Nephron (organoid): Measurements from ENCODE around the gene IL1RAP.

Source experiments
- H3K27ac Mint-ChIP-seq, 3 experiments: 2 replicates each; pipeline ENCODE4 v1.8.0; 2020; ENCODE audit warnings: mixed read lengths in 3 of 3, mild to moderate bottlenecking in 2 of 3, moderate library complexity in 1 of 3
- H3K27me3 Mint-ChIP-seq: 2 replicates; pipeline ENCODE4 v1.8.0; 2021; ENCODE audit warnings: low read depth, mild to moderate bottlenecking, moderate library complexity, mixed read lengths
- H3K36me3 Mint-ChIP-seq: 2 replicates; pipeline ENCODE4 v1.8.0; 2020; ENCODE audit warnings: low read depth, mixed read lengths
- H3K4me1 Mint-ChIP-seq: 2 replicates; pipeline ENCODE4 v1.8.0; 2020; ENCODE audit warnings: mixed read lengths
- H3K4me3 Mint-ChIP-seq, 3 experiments: 2 replicates each; pipeline ENCODE4 v1.8.0; 2020; ENCODE audit warnings: mild to moderate bottlenecking in 3 of 3, mixed read lengths in 3 of 3, moderate library complexity in 2 of 3
- H3K9me3 Mint-ChIP-seq: 2 replicates; pipeline ENCODE4 v1.8.0; 2020; ENCODE audit warnings: mixed read lengths
- TF ChIP-seq, protein P1 (sequence below), 3 experiments: fragments of 200-600 bp; sonication (generic); IDR thresholded peaks; one replicate each; pipeline ENCODE4 v1.5.0; 2021; ENCODE audit warnings: antibody characterized with exemption in 3 of 3; ENCODE audit not compliant: unreplicated experiment in 3 of 3

IL1RAP gene

GRCh38 chr3:190644766-190645165 is 130.9 kb downstream of the IL1RAP start:
- Mint-ChIP-seq H3K36me3 (no peaks in the 10 kb centered on the region), H3K4me3 (no peak overlapping the region), H3K27me3 (no peaks in the 10 kb centered on the region), H3K4me1 (no peaks in the 10 kb centered on the region), H3K27ac (no peak overlapping the region), H3K9me3 (no peaks in the 10 kb centered on the region)
- TF ChIP-seq, protein P1, sequence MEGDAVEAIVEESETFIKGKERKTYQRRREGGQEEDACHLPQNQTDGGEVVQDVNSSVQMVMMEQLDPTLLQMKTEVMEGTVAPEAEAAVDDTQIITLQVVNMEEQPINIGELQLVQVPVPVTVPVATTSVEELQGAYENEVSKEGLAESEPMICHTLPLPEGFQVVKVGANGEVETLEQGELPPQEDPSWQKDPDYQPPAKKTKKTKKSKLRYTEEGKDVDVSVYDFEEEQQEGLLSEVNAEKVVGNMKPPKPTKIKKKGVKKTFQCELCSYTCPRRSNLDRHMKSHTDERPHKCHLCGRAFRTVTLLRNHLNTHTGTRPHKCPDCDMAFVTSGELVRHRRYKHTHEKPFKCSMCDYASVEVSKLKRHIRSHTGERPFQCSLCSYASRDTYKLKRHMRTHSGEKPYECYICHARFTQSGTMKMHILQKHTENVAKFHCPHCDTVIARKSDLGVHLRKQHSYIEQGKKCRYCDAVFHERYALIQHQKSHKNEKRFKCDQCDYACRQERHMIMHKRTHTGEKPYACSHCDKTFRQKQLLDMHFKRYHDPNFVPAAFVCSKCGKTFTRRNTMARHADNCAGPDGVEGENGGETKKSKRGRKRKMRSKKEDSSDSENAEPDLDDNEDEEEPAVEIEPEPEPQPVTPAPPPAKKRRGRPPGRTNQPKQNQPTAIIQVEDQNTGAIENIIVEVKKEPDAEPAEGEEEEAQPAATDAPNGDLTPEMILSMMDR (IDR thresholded peaks at IDR 0.05; ENCODE audit: unreplicated experiment in 3 of 3): no peak

DNA sequence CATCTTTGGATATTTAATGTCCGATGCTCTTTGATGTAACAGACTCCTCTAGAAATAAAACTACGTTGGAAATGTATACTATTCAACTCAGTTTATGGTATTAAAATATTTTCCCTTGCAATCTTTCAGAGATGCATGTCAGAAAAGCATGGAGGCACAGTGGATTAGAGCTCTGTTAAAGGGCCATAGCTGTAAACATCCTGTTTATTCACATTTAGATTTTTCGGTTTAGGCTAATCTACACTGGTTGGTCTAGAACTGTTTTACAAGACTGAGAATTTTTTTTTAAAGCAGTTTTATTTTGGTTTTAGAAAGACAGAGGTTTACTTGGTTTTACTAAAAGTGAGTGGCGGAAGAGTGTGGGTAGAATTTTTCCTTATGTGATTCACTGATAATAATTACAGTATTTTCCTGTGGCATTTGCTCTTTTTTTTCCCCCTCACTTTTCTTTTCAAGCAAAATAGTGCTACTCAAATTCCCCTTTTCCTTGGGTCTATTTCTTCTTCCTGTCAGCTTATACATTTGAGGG is 132.1 kb downstream of the IL1RAP start:
- no peaks in the 10 kb centered on the region for H3K27me3 Mint-ChIP-seq
- TF ChIP-seq, protein P1 (IDR thresholded peaks at IDR 0.05; ENCODE audit: unreplicated experiment in 3 of 3): no peak
- no peaks in the 10 kb centered on the region for H3K9me3 Mint-ChIP-seq
- H3K4me1 Mint-ChIP-seq: no peaks in the 10 kb centered on the region
- H3K27ac Mint-ChIP-seq: no peak overlapping the region
- H3K4me3 Mint-ChIP-seq: no peak overlapping the region
- no peaks in the 10 kb centered on the region for H3K36me3 Mint-ChIP-seq

GRCh38 chr3:190646996-190647395 is 133.1 kb downstream of the IL1RAP start:
- H3K4me1 Mint-ChIP-seq: no peaks in the 10 kb centered on the region
- no peak overlapping the region for H3K27ac Mint-ChIP-seq
- no peaks in the 10 kb centered on the region for H3K27me3 Mint-ChIP-seq
- TF ChIP-seq, protein P1 (IDR thresholded peaks at IDR 0.05; ENCODE audit: unreplicated experiment in 3 of 3): no peak
- H3K9me3 Mint-ChIP-seq: no peaks in the 10 kb centered on the region
- no peaks in the 10 kb centered on the region for H3K36me3 Mint-ChIP-seq
- no peak overlapping the region for H3K4me3 Mint-ChIP-seq

DNA sequence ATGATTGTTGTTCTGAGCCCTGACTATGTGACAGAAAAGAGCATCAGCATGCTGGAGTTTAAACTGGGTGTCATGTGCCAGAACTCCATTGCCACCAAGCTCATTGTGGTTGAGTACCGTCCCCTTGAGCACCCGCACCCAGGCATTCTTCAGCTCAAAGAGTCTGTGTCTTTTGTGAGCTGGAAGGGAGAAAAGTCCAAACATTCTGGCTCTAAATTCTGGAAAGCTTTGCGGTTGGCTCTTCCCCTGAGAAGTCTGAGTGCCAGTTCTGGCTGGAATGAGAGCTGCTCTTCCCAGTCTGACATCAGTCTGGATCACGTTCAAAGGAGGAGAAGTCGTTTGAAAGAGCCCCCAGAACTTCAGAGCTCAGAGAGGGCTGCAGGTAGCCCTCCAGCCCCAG is 142.0 kb downstream of the IL1RAP start:
- H3K9me3 Mint-ChIP-seq: no peaks in the 10 kb centered on the region
- TF ChIP-seq, protein P1 (IDR thresholded peaks at IDR 0.05; ENCODE audit: unreplicated experiment in 3 of 3): no peak
- H3K4me3 Mint-ChIP-seq: no peak overlapping the region
- no peak overlapping the region for H3K27ac Mint-ChIP-seq
- H3K4me1 Mint-ChIP-seq: no peaks in the 10 kb centered on the region
- no peaks in the 10 kb centered on the region for H3K27me3 Mint-ChIP-seq
- H3K36me3 Mint-ChIP-seq: no peaks in the 10 kb centered on the region

DNA sequence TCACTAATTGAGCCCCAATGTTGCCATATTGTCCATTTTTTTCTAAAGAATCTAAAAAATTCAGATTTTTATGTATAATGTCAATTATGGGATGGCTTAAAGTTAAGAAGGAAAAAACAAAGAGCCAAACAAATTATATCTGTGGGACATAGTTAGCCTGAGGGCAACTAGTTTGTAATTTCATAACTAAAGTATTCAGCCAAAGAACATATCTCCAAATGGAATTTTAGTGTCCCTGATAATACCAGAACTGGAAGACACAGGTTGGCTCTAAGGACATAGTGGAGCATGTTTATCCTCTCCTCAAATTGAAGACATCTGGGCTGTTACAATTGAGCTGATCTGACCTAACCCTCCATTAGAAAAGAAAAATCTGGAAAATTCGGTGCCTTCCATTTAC is 144.2 kb downstream of the IL1RAP start:
- Mint-ChIP-seq H3K4me1 (no peaks in the 10 kb centered on the region), H3K27me3 (no peaks in the 10 kb centered on the region), H3K9me3 (no peaks in the 10 kb centered on the region), H3K36me3 (no peaks in the 10 kb centered on the region), H3K27ac (no peak overlapping the region), H3K4me3 (no peak overlapping the region)
- TF ChIP-seq, protein P1 (IDR thresholded peaks at IDR 0.05; ENCODE audit: unreplicated experiment in 3 of 3): no peak

DNA sequence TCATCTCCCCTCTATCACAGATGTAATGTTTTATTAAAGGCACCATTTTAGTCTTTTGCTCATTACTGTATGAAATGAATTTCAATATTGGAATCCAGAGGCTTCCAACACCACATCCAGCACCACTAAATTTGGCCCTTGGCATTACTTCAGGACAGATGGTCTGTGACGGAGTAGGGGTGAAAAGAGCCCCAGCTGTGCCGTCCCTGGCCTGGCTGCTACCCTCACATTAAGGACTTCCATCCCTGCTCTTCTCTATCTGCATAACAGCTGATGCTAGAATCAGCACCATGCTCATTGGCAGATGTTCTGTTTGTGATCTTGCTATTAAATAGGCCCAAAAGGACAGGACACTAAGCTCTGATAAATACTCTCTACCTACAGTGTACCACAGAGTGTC is 152.9 kb downstream of the IL1RAP start:
- H3K9me3 Mint-ChIP-seq: no peaks in the 10 kb centered on the region
- TF ChIP-seq, protein P1 (IDR thresholded peaks at IDR 0.05; ENCODE audit: unreplicated experiment in 3 of 3): no peak
- H3K36me3 Mint-ChIP-seq: no peaks in the 10 kb centered on the region
- no peaks in the 10 kb centered on the region for H3K4me1 Mint-ChIP-seq
- H3K4me3 Mint-ChIP-seq: no peak overlapping the region
- H3K27ac Mint-ChIP-seq: no peak overlapping the region
- H3K27me3 Mint-ChIP-seq: no peaks in the 10 kb centered on the region
